ENCODE results near the gene ADAM15. TPM values are rescaled to one million over a fixed set of nuclear protein-coding genes. Genes with fewer than 3 reads are reported as not detected.

Gene ADAM15
- polyA plus RNA-seq, 1 of the 3 experiments (the other 2 are of a cell fraction), result 60.1 TPM

GRCh38 chr1:155012026-155012546 lies 39.0 kb upstream of the ADAM15 start:
- H3F3A ChIP-seq (replicated peaks; ENCODE audit: insufficient read depth), result no peaks in the 10 kb centered on the region
- WGBS (ENCODE audit: low lambda C conversion rate), result 77% methylated on average over 5 of the region's 9 CpGs
- H3K79me2 ChIP-seq (ENCODE audit: insufficient read depth), result no peaks in the 10 kb centered on the region
- peak; percentile 81 for DNase-seq
- H2AFZ ChIP-seq (ENCODE audit: low read depth), result no peak overlapping the region
- POLR2A ChIA-PET, result interaction anchor here (1.4 kb wide), 1 partner anchor 10 kb away, joined by 4 read pairs; no protein-coding TSS in a partner anchor
- H3K27me3 ChIP-seq (ENCODE audit: insufficient read depth), result no peaks in the 10 kb centered on the region
- no peaks in the 10 kb centered on the region for H3K9me3 ChIP-seq
- H3K4me2 ChIP-seq, result no peak overlapping the region
- H3K9ac ChIP-seq, result no peak overlapping the region
- no peak overlapping the region for H3K4me3 ChIP-seq (ENCODE audit: low read depth in 2 of 2, low read length in 1 of 2)
- no peak overlapping the region; a peak in 1 of 4 replicates for H3K27ac ChIP-seq (ENCODE audit: low read depth in 2 of 2, low read length in 1 of 2)
- H4K20me1 ChIP-seq (ENCODE audit: insufficient read depth), result peaks cover 3% of the 10 kb centered on the region; the same call in 1 of the 2 replicates
- H3K36me3 ChIP-seq (replicated peaks in 1 of 2; ENCODE audit: control insufficient read depth in 1 of 2, insufficient read depth in 2 of 2, low read length in 1 of 2), result peaks cover 0 to 22% of the 10 kb centered on the region in 2 experiments
- TF ChIP-seq MEF2A (IDR thresholded peaks at IDR 0.05; ENCODE audit: borderline replicate concordance, low read depth), result no peak
- no peak for TF ChIP-seq YY1 (IDR thresholded peaks at IDR 0.05; ENCODE audit: low read depth)
- no peak for TF ChIP-seq IRF3 (IDR thresholded peaks at IDR 0.05; ENCODE audit: low read depth, low read length)
- no peak; the same call in 1 of the 2 replicates for TF ChIP-seq PBX3 (IDR thresholded peaks at IDR 0.05)
- no peak for TF ChIP-seq MAX (IDR thresholded peaks at IDR 0.05; ENCODE audit: low read depth)
- TF ChIP-seq RXRA (IDR thresholded peaks at IDR 0.05; ENCODE audit: borderline replicate concordance, low read depth), result no peak
- TF ChIP-seq NFIC (IDR thresholded peaks at IDR 0.05; ENCODE audit: borderline replicate concordance), result no peak
- TF ChIP-seq SMC3 (IDR thresholded peaks at IDR 0.05; ENCODE audit: low read depth, low read length), result no peak
- TF ChIP-seq GABPA (IDR thresholded peaks at IDR 0.05; ENCODE audit: low read depth), result no peak
- TF ChIP-seq TAF1 (IDR thresholded peaks at IDR 0.05; ENCODE audit: borderline replicate concordance, low read depth, low read length), result no peak
- no peak for TF ChIP-seq FOSL2 (IDR thresholded peaks at IDR 0.05; ENCODE audit: borderline replicate concordance, low read depth)
- no peak for TF ChIP-seq REST (IDR thresholded peaks at IDR 0.05; ENCODE audit: low read depth, low read length)
- no peak for TF ChIP-seq ZBTB33 (IDR thresholded peaks at IDR 0.05; ENCODE audit: borderline replicate concordance, low read depth)
- no peak for TF ChIP-seq USF2 (IDR thresholded peaks at IDR 0.05; ENCODE audit: borderline replicate concordance, low read depth, low read length)
- no peak for TF ChIP-seq JUND (IDR thresholded peaks at IDR 0.05)
- no peak for TF ChIP-seq TEAD4 (IDR thresholded peaks at IDR 0.05; ENCODE audit: borderline replicate concordance, insufficient read depth)
- no peak for TF ChIP-seq CTCF (IDR thresholded peaks at IDR 0.05)
- no peak for TF ChIP-seq POLR2AphosphoS5 (IDR thresholded peaks at IDR 0.05; ENCODE audit: low read depth, low read length)
- TF ChIP-seq NRF1 (IDR thresholded peaks at IDR 0.05; ENCODE audit: low read depth, low read length), result no peak
- H3K4me1 ChIP-seq (ENCODE audit: control insufficient read depth in 1 of 2, insufficient read depth in 2 of 2, low read depth in 1 of 2, low read length in 1 of 2), result peaks cover 0 to 12% of the 10 kb centered on the region in 2 experiments; a peak in 1 of 4 replicates
- CTCF ChIA-PET, result interaction anchor here (0.7 to 9.3 kb wide), 8 partner anchors 9 to 134 kb away, joined by 3 to 149 read pairs (median 3); partner anchors contain the start of genes ADAM15 and ZBTB7B
- H3K9me2 ChIP-seq, result no peaks in the 10 kb centered on the region

Data from SK-N-SH (cell line).